ENCODE results near the gene DMBT1.

The DMBT1 gene

DNA sequence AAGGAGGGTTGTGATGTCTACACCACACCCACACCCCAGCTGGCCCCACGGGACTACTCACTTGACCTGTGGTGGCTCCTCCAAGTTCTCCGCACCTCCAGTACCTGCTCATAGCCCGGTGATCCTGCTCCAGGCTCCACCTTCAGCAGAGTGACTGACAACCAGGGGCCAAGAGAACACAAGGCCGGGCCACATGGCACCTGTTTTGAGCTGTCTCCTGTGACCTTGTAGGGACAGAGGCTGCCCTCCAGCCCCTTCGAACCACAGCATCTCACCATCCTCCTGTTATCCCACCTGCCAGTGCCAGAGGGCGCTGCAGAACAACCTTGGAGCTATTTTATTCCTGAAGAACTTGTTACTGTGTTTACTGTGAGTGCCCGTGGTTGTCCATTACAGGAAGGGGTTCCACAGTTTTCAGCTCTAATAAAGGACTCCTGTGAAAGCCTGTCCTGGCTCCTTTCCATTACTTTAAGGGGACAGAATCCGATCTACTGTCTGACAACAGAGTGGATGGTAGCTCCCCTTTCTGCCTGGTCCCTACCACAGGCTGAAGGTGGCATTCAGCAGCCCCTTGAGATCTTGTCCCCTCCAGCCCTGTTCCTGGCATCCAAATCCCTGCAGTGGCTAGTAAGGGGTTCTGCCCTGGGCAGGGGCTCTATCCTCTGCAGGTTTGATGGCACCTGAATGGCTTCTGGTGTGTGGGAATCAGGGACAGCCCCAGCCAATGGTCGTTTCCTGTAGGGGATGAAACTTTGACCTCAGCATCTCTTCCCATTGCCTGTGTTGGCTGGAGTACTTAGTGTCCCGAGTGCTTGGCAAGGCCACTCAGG is 88.3 kb downstream of the DMBT1 start:
- H3K4me3 ChIP-seq (ENCODE audit: low read length) = no peak overlapping the region
- peak; percentile 53 for DNase-seq (ENCODE audit: low read depth)
- TF ChIP-seq, protein P1, sequence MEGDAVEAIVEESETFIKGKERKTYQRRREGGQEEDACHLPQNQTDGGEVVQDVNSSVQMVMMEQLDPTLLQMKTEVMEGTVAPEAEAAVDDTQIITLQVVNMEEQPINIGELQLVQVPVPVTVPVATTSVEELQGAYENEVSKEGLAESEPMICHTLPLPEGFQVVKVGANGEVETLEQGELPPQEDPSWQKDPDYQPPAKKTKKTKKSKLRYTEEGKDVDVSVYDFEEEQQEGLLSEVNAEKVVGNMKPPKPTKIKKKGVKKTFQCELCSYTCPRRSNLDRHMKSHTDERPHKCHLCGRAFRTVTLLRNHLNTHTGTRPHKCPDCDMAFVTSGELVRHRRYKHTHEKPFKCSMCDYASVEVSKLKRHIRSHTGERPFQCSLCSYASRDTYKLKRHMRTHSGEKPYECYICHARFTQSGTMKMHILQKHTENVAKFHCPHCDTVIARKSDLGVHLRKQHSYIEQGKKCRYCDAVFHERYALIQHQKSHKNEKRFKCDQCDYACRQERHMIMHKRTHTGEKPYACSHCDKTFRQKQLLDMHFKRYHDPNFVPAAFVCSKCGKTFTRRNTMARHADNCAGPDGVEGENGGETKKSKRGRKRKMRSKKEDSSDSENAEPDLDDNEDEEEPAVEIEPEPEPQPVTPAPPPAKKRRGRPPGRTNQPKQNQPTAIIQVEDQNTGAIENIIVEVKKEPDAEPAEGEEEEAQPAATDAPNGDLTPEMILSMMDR (IDR thresholded peaks at IDR 0.05; ENCODE audit: insufficient read depth, low read depth, low read length, missing control alignments) = peak; percentile 82

DNA sequence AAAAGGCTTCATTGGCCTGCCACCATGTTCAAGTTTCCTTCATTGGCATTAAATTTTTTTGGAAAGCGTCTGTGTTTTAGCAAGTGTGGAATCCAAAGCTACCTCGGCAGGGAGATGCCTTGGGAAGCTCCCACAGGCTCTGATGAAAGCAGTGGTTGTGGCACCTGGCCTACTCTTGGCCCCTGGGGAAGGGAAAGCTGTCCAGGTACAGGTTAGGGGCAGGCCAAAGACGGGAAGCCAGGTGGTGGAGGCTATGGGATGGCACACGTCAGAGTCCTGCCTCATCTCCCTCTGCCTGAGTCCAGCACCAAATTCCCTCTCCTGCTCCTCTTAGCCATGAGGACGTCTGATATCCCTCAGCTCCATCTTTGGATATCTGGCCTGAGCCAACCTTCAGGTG is 89.3 kb downstream of the DMBT1 start:
- no peak overlapping the region for H3K4me3 ChIP-seq (ENCODE audit: low read length)
- TF ChIP-seq, protein P1 (IDR thresholded peaks at IDR 0.05; ENCODE audit: insufficient read depth, low read depth, low read length, missing control alignments) = no peak
- no peak for DNase-seq (ENCODE audit: low read depth)

DNA sequence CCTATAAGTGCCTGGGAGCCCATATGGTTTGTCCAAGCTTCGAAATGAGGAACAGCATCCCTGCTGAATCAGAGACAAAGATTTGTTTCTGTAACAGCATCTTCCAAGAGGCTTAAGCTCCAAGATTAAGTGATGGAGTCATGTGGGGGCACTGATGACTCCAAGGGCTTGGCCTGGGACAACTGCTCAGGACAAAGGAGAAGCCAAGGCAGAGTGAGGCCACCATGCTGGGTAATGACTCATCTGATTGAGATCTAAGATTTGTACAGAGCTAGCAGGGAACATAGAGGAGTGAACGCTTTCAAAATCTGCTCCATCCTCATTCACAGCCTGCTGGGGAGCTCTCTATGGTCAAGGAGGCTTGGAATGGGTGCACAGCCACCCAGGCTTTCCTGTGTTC is 89.8 kb downstream of the DMBT1 start:
- TF ChIP-seq, protein P1 (IDR thresholded peaks at IDR 0.05; ENCODE audit: insufficient read depth, low read depth, low read length, missing control alignments) = no peak

DNA sequence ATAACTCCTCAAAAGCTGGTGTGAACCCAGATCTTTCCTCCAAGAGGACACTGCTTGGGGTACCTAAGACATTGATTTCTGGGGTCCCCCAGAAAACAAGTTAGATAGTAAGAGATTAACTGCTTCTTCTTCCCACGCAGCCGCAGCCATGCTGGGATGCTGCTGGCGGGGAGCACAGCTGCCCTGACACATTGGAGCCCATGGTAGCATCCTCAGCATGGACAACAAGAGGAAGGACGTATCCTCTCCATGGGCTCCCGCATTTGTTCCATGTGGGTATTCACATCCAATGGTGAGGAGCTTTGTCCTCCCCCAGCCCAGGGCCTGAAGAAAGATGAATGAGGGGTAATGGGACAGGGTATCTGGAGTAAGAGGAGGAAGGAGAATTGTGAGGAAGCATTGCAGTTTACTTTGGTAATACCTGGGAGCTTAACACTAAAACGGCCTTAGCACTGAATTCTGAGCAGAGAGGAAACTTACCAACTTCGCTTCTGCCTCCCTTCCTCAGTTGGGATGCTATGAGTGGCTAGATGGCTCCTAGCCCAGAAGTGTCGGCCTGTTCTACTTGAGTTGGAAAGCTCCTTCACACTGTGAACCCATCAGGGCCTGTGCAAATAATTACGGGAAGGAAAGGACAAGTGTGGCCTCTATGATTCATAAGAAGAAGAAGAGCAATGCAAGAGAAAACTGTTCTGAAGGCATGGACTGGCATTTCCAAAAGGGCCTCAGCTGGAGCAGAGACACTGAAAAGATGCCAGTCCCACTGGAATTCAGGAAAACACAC is 95.2 kb downstream of the DMBT1 start:
- TF ChIP-seq, protein P1 (IDR thresholded peaks at IDR 0.05; ENCODE audit: insufficient read depth, low read depth, low read length, missing control alignments) = no peak
- no peak for DNase-seq (ENCODE audit: low read depth)
- no peak overlapping the region for H3K4me3 ChIP-seq (ENCODE audit: low read length)

More for the DNA sequence above, 89.8 kb downstream of the DMBT1 start:
- no peak overlapping the region for H3K4me3 ChIP-seq (ENCODE audit: low read length)
- DNase-seq (ENCODE audit: low read depth) = no peak

DNA sequence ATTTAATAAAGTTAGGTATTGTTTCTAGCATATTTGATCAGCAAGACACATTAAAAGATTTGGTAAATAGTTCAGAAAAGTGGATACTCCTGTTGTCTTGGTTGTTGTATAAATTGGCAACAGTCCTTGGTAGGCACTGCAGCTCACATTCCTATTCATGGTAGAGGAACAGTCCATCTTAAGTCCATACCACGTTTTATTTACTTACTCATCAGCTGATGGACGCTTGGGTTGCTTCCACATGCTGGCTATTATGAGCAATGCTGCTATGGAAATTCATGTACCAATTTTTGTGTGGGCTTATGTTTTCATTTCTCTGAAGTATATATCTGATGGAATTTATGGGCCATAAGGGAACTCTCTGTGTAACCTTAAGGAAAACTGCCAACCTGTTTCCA is 95.8 kb downstream of the DMBT1 start:
- TF ChIP-seq, protein P1 (IDR thresholded peaks at IDR 0.05; ENCODE audit: insufficient read depth, low read depth, low read length, missing control alignments) = no peak
- H3K4me3 ChIP-seq (ENCODE audit: low read length) = no peak overlapping the region
- no peak for DNase-seq (ENCODE audit: low read depth)

DNA sequence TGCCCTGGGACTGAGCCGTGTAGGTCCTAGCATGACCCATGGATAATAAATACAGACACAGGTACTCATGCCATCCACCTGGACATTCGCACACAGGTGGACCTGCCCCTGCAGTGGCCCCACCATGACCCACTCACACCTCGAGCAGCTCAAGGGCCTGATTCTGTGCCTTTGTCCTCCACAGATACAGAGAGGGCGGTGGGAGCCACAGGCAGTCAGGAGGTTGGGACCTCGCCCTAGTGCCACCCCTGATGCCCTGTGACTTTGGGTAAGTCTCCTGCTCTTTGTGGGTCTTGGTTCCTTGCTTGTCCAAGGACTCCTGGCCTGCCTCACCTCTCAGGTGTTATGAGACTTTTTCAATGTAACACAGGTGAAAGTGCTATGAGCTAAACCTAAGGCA is 96.2 kb downstream of the DMBT1 start:
- no peak overlapping the region for H3K4me3 ChIP-seq (ENCODE audit: low read length)
- no peak for DNase-seq (ENCODE audit: low read depth)
- TF ChIP-seq, protein P1 (IDR thresholded peaks at IDR 0.05; ENCODE audit: insufficient read depth, low read depth, low read length, missing control alignments) = no peak

Data from epithelial cell of esophagus (primary cell).